ENCODE results near the gene KIAA0513. TPM values are rescaled to one million over a fixed set of nuclear protein-coding genes. Genes with fewer than 3 reads are reported as not detected.
A peak's percentile ranks its signal among the peaks of the same experiment; 100 is the strongest.
"Not testable (repeated sequence)": the region's sequence is repeated elsewhere in the genome, so short reads cannot be mapped to it uniquely, and the experiment has no call there.

The KIAA0513 gene
- total and polyA plus RNA-seq, 9 donors: 1.6 to 4.2 (median 2.6) TPM

DNA sequence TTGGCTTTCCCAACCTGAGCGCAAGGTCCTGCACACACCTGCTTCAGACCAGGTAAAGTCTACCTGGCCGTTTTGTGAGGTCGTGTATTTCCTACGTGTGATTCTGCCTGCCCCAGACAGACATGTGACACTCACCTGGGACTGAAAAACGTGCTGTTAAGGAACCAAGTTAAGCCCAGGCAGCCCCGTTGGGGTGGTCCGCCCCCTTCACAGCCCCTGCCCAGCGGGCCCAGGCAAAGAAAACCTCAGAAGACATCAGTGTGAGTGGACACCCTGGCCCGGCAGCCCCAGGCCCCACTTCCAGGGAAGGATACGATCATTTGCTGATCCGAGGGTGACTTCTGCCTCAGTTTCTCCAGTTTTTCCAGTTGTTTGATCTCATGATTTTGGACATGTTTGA lies 79.9 kb downstream of the KIAA0513 start:
- no peak for DNase-seq
- Histone ChIP-seq H3K27ac (ENCODE audit: low read length) (no peak overlapping the region), H3K27me3 (ENCODE audit: control insufficient read depth, insufficient read depth, low read length) (peaks cover 4% of the 10 kb centered on the region), H3K4me3 (ENCODE audit: low read length) (no peak overlapping the region), H3K9me3 (replicated peaks; ENCODE audit: control insufficient read depth, low read depth, low read length) (no peaks in the 10 kb centered on the region), H3K4me1 (ENCODE audit: control insufficient read depth, insufficient read depth, low read length) (peaks cover 8% of the 10 kb centered on the region), H3K36me3 (ENCODE audit: control insufficient read depth, insufficient read depth, low read length) (no peaks in the 10 kb centered on the region)
- 70% methylated on average over 10 of the region's 11 CpGs for WGBS (ENCODE audit: insufficient coverage)

DNA sequence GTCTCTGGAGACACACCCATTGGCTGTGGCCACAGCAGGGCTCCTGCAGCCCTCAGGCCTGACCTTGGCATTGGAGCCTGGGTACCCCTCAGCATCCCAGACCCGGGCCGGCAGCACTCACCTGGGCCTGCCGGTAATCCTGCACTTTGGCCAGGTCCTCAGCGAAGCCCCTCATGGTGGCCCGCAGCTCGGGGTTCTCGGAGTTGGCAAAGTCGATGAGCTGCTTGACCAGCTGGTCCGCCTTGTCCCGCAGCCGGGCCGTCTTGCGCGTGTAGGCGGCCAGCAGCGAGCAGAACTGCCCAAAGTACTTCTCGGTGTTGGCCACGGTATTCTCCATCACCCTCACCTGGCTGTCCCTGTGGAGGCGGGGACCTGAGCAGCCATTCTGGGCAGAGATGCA lies 82.5 kb downstream of the KIAA0513 start:
- Histone ChIP-seq H3K4me3 (ENCODE audit: low read length) (no peak overlapping the region), H3K9me3 (replicated peaks; ENCODE audit: control insufficient read depth, low read depth, low read length) (no peaks in the 10 kb centered on the region), H3K27ac (ENCODE audit: low read length) (no peak overlapping the region), H3K36me3 (ENCODE audit: control insufficient read depth, insufficient read depth, low read length) (no peaks in the 10 kb centered on the region), H3K4me1 (ENCODE audit: control insufficient read depth, insufficient read depth, low read length) (peaks cover 9% of the 10 kb centered on the region), H3K27me3 (ENCODE audit: control insufficient read depth, insufficient read depth, low read length) (peaks cover 10% of the 10 kb centered on the region)
- DNase-seq: no peak
- 91% methylated on average over 19 of the region's 19 CpGs for WGBS (ENCODE audit: insufficient coverage)

DNA sequence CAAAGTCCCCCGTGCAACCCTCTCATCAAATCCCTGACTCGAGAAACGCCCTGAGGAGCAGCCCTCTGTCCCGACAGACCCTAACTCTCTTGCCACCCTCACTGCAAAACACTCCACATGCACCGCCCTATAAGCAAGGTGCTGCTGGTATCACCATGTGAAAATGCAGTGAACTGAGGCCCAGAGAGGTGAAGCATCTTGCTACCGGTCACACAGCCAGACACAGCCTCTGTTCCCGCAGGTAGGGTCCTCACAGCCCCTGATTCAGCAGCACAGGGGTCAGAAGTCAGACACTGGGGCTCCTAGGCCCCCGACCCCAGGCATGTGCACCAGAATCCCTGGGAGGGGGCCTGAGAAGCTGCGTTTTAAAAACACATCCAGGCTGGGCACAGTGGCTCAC lies 83.6 kb downstream of the KIAA0513 start:
- Histone ChIP-seq H3K4me1 (ENCODE audit: control insufficient read depth, insufficient read depth, low read length) (peaks cover 7% of the 10 kb centered on the region), H3K4me3 (ENCODE audit: low read length) (no peak overlapping the region), H3K27ac (ENCODE audit: low read length) (no peak overlapping the region), H3K9me3 (replicated peaks; ENCODE audit: control insufficient read depth, low read depth, low read length) (no peaks in the 10 kb centered on the region), H3K36me3 (ENCODE audit: control insufficient read depth, insufficient read depth, low read length) (no peaks in the 10 kb centered on the region), H3K27me3 (ENCODE audit: control insufficient read depth, insufficient read depth, low read length) (peaks cover 8% of the 10 kb centered on the region)
- 85% methylated on average over 9 of the region's 9 CpGs for WGBS (ENCODE audit: insufficient coverage)
- no peak for DNase-seq

DNA sequence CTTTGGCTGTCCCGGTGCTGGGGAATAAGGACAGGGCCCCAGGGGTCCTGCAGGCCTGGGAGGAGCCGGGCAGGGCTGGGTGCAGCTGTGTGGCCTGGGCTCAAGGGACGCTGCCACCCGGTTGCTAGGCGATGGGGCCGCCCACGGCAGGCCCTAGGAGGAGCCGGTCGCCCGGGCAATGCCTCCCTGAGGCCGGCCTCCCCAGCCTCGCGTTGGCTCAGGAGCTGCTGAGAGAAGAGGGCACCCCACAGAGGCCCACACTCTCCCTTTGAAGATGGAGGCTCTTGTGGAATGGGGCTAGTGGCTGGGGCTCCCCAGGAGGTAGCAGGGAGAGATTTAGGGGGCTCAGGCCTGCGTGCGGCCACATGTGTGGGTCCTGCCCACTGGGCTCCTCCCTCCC lies 84.8 kb downstream of the KIAA0513 start, which contains the start of gene CIBAR2:
CIBAR2 (minus strand) TSS at position 109 of the 400 bp plus-strand sequence. CDS start 120 bp downstream, outside the sequence.
- 56% methylated on average over 15 of the region's 15 CpGs for WGBS (ENCODE audit: insufficient coverage)
- no peak for DNase-seq
- no peak within 1 kb of the TSS for H3K4me3 ChIP-seq (ENCODE audit: low read length)
- peaks cover 7% of the 10 kb centered on the region for H3K4me1 ChIP-seq (ENCODE audit: control insufficient read depth, insufficient read depth, low read length)
- peaks cover 6% of the 10 kb centered on the region for H3K27me3 ChIP-seq (ENCODE audit: control insufficient read depth, insufficient read depth, low read length)
- no peaks in the 10 kb centered on the region for H3K9me3 ChIP-seq (replicated peaks; ENCODE audit: control insufficient read depth, low read depth, low read length)
- H3K36me3 ChIP-seq (ENCODE audit: control insufficient read depth, insufficient read depth, low read length): no peaks in the 10 kb centered on the region
- no peak within 1 kb of the TSS for H3K27ac ChIP-seq (ENCODE audit: low read length)

DNA sequence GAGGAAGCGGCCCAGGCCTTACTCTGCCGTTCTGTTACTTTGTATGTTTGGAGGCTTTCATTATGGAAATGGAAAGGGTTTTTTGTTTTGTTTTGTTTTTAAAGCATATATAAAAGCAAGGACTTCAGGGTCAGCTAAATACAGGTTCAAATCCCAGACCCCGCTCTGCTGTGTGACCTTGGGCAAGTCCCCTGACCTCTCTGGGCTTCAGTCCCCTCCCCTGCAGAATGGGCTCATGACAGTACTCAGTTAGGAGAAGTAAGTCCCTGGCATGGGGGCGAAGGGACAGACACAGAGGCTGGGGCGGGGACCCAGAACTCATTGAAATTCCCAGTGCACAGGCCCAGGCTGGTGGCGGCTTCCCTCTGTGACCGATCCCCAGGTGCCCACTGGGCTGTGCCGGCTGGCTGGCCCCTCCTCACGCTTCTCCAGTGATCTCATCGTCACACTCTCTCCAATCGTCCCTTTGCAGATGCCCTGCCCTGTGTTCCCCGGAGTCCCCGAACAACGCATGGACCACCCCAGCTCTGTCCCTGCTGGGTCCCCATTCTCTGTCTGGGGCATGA lies 85.7 kb downstream of the KIAA0513 start:
- no peak for DNase-seq
- peaks cover 3% of the 10 kb centered on the region for H3K9me3 ChIP-seq (replicated peaks; ENCODE audit: control insufficient read depth, low read depth, low read length)
- H3K4me1 ChIP-seq (ENCODE audit: control insufficient read depth, insufficient read depth, low read length): peaks cover 7% of the 10 kb centered on the region
- WGBS (ENCODE audit: insufficient coverage): 78% methylated on average over 12 of the region's 14 CpGs
- H3K4me3 ChIP-seq (ENCODE audit: low read length): no peak overlapping the region
- peaks cover 6% of the 10 kb centered on the region for H3K27me3 ChIP-seq (ENCODE audit: control insufficient read depth, insufficient read depth, low read length)
- no peaks in the 10 kb centered on the region for H3K36me3 ChIP-seq (ENCODE audit: control insufficient read depth, insufficient read depth, low read length)
- H3K27ac ChIP-seq (ENCODE audit: low read length): no peak overlapping the region

DNA sequence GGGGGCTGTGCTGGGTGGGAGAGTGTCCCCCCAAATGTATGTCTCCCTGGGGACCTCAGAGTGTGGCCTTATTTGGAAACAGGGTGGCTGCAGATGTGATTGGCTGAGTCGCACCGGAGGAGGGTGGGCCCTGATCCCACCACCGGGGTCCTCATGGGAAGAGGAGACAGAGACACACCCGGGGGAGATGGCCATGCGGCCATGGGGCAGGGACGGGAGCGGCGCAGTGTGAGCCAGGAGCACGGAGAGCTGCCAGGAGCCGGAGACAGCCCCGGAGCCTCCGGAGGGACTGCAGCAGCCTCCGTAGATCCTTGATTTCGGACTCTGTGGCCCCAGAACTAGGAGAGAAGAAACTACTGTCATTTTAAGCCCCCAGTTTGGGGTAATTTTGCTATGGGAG lies 86.3 kb downstream of the KIAA0513 start:
- H3K9me3 ChIP-seq (replicated peaks; ENCODE audit: control insufficient read depth, low read depth, low read length): peaks cover 3% of the 10 kb centered on the region
- H3K4me3 ChIP-seq (ENCODE audit: low read length): no peak overlapping the region
- no peak overlapping the region for H3K27ac ChIP-seq (ENCODE audit: low read length)
- no peaks in the 10 kb centered on the region for H3K36me3 ChIP-seq (ENCODE audit: control insufficient read depth, insufficient read depth, low read length)
- WGBS (ENCODE audit: insufficient coverage): 60% methylated on average over 7 of the region's 14 CpGs
- peaks cover 7% of the 10 kb centered on the region for H3K4me1 ChIP-seq (ENCODE audit: control insufficient read depth, insufficient read depth, low read length)
- DNase-seq: no peak
- H3K27me3 ChIP-seq (ENCODE audit: control insufficient read depth, insufficient read depth, low read length): peaks cover 6% of the 10 kb centered on the region

DNA sequence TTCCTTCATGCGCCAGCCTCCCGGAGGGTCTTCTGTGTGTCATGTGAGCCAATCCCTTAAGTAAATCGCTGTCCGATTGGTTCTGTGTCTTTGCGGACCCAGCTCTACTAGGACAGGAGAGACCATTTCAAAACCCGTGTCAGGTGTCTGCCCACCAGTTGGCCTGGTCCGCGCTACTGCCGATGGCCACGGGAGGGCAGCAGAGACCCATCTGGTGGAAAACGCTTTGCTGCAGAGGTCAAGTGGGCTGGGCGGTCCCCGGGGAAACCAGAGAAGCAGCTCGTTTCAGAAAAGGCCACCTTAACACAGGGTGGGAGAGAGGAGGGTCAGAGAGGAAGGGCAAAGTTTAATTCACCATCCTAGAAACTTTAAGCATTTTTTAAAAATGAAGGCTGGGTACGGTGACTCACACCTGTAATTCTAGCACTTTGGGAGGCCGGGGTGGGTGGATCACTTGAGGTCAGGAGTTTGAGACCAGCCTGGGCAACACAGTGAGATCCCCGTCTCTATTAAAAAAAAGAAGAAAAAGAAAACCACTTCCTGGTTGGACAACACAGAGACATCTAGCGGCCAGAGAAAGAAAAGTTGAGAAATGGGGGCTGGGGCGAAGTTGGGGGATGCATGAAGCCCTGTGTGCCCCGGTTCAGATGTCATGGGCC lies 87.4 kb downstream of the KIAA0513 start:
- Histone ChIP-seq H3K4me1 (ENCODE audit: control insufficient read depth, insufficient read depth, low read length) (peaks cover 7% of the 10 kb centered on the region), H3K4me3 (ENCODE audit: low read length) (peak overlapping the region; percentile 10), H3K27ac (ENCODE audit: low read length) (peak overlapping the region; percentile 42), H3K36me3 (ENCODE audit: control insufficient read depth, insufficient read depth, low read length) (no peaks in the 10 kb centered on the region), H3K9me3 (replicated peaks; ENCODE audit: control insufficient read depth, low read depth, low read length) (peaks cover 3% of the 10 kb centered on the region), H3K27me3 (ENCODE audit: control insufficient read depth, insufficient read depth, low read length) (peaks cover 6% of the 10 kb centered on the region)
- 2% methylated on average over 10 of the region's 20 CpGs for WGBS (ENCODE audit: insufficient coverage)
- peak; percentile 88 for DNase-seq

DNA sequence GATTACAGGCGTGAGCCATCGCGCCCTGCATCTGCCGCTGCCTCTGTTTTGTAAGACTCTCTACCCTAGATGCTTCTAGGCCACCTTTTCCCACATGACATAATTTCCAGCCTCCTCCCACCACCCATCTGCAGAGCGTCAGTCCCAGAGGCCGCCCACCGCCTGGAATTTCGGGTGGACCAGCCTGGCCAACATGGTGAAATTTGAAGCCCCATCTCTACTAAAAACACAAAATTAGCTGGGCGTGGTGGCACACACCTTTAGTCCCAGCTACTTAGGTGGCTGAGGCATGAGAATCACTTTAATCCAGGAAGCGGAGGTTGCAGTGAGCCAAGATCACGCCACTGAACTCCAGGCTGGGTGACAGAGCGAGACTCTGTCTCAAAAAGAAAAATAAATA lies 89.8 kb downstream of the KIAA0513 start:
- Histone ChIP-seq H3K27ac (ENCODE audit: low read length) (no peak overlapping the region), H3K27me3 (ENCODE audit: control insufficient read depth, insufficient read depth, low read length) (peaks cover 6% of the 10 kb centered on the region), H3K4me3 (ENCODE audit: low read length) (no peak overlapping the region), H3K36me3 (ENCODE audit: control insufficient read depth, insufficient read depth, low read length) (no peaks in the 10 kb centered on the region), H3K9me3 (replicated peaks; ENCODE audit: control insufficient read depth, low read depth, low read length) (peaks cover 3% of the 10 kb centered on the region), H3K4me1 (ENCODE audit: control insufficient read depth, insufficient read depth, low read length) (peaks cover 7% of the 10 kb centered on the region)
- no peak for DNase-seq
- WGBS (ENCODE audit: insufficient coverage): 97% methylated on average over 10 of the region's 12 CpGs

DNA sequence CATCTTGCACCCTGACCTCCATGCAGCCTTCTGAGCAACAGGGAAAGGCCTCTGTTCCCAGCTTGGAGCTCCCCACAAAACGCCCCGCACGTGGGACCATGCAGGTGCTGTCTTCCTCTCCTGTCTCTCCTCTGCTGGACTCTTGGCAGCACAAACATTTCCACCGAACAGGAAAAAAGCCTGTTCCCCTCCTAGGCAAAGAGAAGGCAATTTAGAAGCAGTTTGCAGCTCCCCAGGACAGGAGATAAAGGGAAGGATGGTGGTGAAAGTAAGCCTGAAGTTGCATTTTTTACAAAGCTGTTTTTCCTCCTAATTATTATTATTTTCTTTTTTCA lies 92.4 kb downstream of the KIAA0513 start:
- H3K27me3 ChIP-seq (ENCODE audit: control insufficient read depth, insufficient read depth, low read length): no peaks in the 10 kb centered on the region
- no peak overlapping the region for H3K4me3 ChIP-seq (ENCODE audit: low read length)
- H3K4me1 ChIP-seq (ENCODE audit: control insufficient read depth, insufficient read depth, low read length): peaks cover 21% of the 10 kb centered on the region
- H3K9me3 ChIP-seq (replicated peaks; ENCODE audit: control insufficient read depth, low read depth, low read length): peaks cover 5% of the 10 kb centered on the region
- no peak overlapping the region for H3K27ac ChIP-seq (ENCODE audit: low read length)
- no peak for DNase-seq
- H3K36me3 ChIP-seq (ENCODE audit: control insufficient read depth, insufficient read depth, low read length): no peaks in the 10 kb centered on the region
- WGBS (ENCODE audit: insufficient coverage): 30% methylated on average over 2 of the region's 4 CpGs

DNA sequence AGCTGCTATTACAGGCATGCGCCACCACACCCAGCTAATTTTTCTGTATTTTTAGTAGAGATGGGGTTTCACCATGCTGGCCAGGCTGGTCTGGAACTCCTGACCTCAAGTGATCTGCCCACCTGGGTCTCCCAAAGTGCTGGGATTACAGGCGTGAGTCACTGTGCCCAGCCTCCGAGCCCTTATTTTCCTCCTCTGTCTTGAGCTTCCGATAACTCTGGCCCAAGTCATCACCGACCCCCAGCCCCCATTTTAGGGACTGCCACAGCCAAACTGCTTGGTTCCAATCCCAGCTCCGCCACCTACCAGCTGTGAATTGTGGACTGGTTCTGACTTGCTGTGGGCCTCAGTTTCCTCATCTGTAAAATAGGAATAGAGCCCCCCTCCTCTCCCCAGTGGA lies 95.8 kb downstream of the KIAA0513 start:
- 100% methylated on average over 3 of the region's 6 CpGs for WGBS (ENCODE audit: insufficient coverage)
- peak overlapping the region; percentile 92 for H3K27ac ChIP-seq (ENCODE audit: low read length)
- H3K9me3 ChIP-seq (replicated peaks; ENCODE audit: control insufficient read depth, low read depth, low read length); H3K36me3 ChIP-seq (ENCODE audit: control insufficient read depth, insufficient read depth, low read length); H3K27me3 ChIP-seq (ENCODE audit: control insufficient read depth, insufficient read depth, low read length); DNase-seq; H3K4me3 ChIP-seq (ENCODE audit: low read length): not testable (repeated sequence)
- H3K4me1 ChIP-seq (ENCODE audit: control insufficient read depth, insufficient read depth, low read length): peaks cover 43% of the 10 kb centered on the region

Data from muscle of leg (tissue), 11 donors.